ENCODE results near the gene EXOC6B.

GRCh38 chr2:72554381-72554780 is 271.5 kb downstream of the EXOC6B start:
- TF ChIP-seq CTCF (IDR thresholded peaks at IDR 0.05) (no peak), POLR2A (IDR thresholded peaks at IDR 0.05) (no peak), POLR2AphosphoS5 (IDR thresholded peaks at IDR 0.05) (no peak)

All from prostate gland (tissue), 2 donors.